ENCODE measurements around the gene SYTL4. TPM values are rescaled to one million over a fixed set of nuclear protein-coding genes. Genes with fewer than 3 reads are reported as not detected.

SYTL4 gene
- total RNA-seq, 2 donors from 2014 or later, result 13.1 to 13.5 TPM

GRCh38 chrX:100635040-100635439, 96.9 kb downstream of the SYTL4 start:
- Histone ChIP-seq H3K4me3 (no peak overlapping the region), H3K9me3 (no peaks in the 10 kb centered on the region), H3K4me1 (ENCODE audit: control insufficient read depth in 1 of 2, low read depth in 2 of 2) (peaks cover 0 to 6% of the 10 kb centered on the region in 2 donors), H3K27me3 (replicated peaks; ENCODE audit: insufficient read depth) (no peaks in the 10 kb centered on the region), H3K36me3 (no peaks in the 10 kb centered on the region), H3K27ac (no peak overlapping the region)
- TF ChIP-seq, protein P1, sequence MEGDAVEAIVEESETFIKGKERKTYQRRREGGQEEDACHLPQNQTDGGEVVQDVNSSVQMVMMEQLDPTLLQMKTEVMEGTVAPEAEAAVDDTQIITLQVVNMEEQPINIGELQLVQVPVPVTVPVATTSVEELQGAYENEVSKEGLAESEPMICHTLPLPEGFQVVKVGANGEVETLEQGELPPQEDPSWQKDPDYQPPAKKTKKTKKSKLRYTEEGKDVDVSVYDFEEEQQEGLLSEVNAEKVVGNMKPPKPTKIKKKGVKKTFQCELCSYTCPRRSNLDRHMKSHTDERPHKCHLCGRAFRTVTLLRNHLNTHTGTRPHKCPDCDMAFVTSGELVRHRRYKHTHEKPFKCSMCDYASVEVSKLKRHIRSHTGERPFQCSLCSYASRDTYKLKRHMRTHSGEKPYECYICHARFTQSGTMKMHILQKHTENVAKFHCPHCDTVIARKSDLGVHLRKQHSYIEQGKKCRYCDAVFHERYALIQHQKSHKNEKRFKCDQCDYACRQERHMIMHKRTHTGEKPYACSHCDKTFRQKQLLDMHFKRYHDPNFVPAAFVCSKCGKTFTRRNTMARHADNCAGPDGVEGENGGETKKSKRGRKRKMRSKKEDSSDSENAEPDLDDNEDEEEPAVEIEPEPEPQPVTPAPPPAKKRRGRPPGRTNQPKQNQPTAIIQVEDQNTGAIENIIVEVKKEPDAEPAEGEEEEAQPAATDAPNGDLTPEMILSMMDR (IDR thresholded peaks at IDR 0.05), result no peak
- ATAC-seq (ENCODE audit: insufficient number of reproducible peaks, low FRiP score, low read depth) (no peak), DNase-seq (ENCODE audit: low spot score) (no peak)

DNA sequence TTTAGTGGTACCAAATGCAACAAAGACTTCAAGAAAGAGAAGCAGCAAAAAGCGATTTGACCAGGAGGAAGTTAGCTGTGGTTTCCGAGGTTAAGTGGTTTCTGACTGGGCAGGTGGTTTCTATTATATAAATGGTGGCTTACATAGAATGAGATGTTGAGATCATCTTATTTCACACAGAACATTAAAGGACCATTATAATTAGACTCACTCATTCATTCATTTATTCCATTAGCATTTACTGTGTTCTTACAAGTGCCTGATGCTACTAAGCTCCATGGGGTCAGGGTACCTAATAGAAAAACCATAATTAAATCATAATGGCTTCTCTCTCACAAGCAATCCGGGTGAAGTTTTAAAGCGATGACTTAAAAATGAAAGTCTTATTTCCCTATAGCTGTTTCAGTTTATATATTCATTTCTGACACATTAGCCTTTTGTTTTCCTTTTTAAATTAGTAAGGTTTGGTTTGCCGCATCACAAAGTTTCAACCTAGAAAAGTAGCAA, 105.9 kb downstream of the SYTL4 start:
- Histone ChIP-seq H3K27me3 (replicated peaks; ENCODE audit: insufficient read depth) (no peaks in the 10 kb centered on the region), H3K36me3 (no peaks in the 10 kb centered on the region), H3K9me3 (no peaks in the 10 kb centered on the region), H3K27ac (no peak overlapping the region), H3K4me1 (ENCODE audit: control insufficient read depth in 1 of 2, low read depth in 2 of 2) (no peaks in the 10 kb centered on the region), H3K4me3 (no peak overlapping the region)
- TF ChIP-seq, protein P1 (IDR thresholded peaks at IDR 0.05), result no peak
- DNase-seq (ENCODE audit: low spot score) (no peak), ATAC-seq (ENCODE audit: insufficient number of reproducible peaks, low FRiP score, low read depth) (no peak)

Other genes with a start within 250 kb of the SYTL4 start
- not detected for gene TNMD, start 147.2 kb downstream of the SYTL4 start, total RNA-seq
- gene TSPAN6, start 95.3 kb downstream of the SYTL4 start, total RNA-seq, result 10 to 100 TPM in 1 of 2 donors, 1 to 10 TPM in 1; 7.2 to 13.0 TPM
- gene SRPX2, start 87.9 kb downstream of the SYTL4 start, total RNA-seq, result 10 to 100 TPM; 60.7 to 61.2 TPM
- gene CSTF2, start 88.3 kb upstream of the SYTL4 start, total RNA-seq, result 1 to 10 TPM; 7.2 to 9.2 TPM
- gene NOX1, start 142.2 kb upstream of the SYTL4 start, total RNA-seq, result not detected
- 1 to 10 TPM in 1 of 2 donors, under 1 TPM in 1; 0.14 to 1.6 TPM for gene XKRX, start 196.8 kb upstream of the SYTL4 start, total RNA-seq
- not detected for gene ARL13A, start 237.6 kb upstream of the SYTL4 start, total RNA-seq